K562 (cell line): ENCODE results near the gene ACE. TPM values are rescaled to one million over a fixed set of nuclear protein-coding genes. Genes with fewer than 3 reads are reported as not detected.
A peak's percentile ranks its signal among the peaks of the same experiment; 100 is the strongest.

ENCODE experiments used
- ADNP ChIP-seq: fragments of 200-800 bp; sonication (Bioruptor generic); IDR thresholded peaks from 2 replicates; pipeline ENCODE4 v1.6.1; 2016; ENCODE audit warnings: missing genetic modification characterization, missing compliant biosample characterization
- CREM ChIP-seq: IDR thresholded peaks from 2 replicates; pipeline ENCODE4 v1.6.1; 2014; ENCODE audit warnings: antibody characterized with exemption, low read depth
- EGR1 ChIP-seq: fragments of 450-650 bp; conservative IDR thresholded peaks from 2 replicates; pipeline ENCODE4 v1.6.1; 2017; ENCODE audit warnings: mild to moderate bottlenecking
- ETV1 ChIP-seq: fragments of 450-650 bp; conservative IDR thresholded peaks from 2 replicates; pipeline ENCODE4 v1.6.1; 2016; ENCODE audit warnings: missing genetic modification characterization, control low read depth, low read depth, missing compliant biosample characterization
- HLTF ChIP-seq: fragments of 450-650 bp; IDR thresholded peaks from 2 replicates; pipeline ENCODE4 v1.6.1; 2016
- KLF1 ChIP-seq: fragments of 450-650 bp; IDR thresholded peaks from 2 replicates; pipeline ENCODE4 v1.6.1; 2016; ENCODE audit warnings: missing genetic modification characterization, missing compliant biosample characterization
- SPI1 ChIP-seq: IDR thresholded peaks from 2 replicates; pipeline ENCODE4 v1.6.1; 2011; ENCODE audit warnings: low read depth, low read length, control low read depth, borderline replicate concordance
- SUPT5H ChIP-seq: fragments of 450-650 bp; IDR thresholded peaks from 2 replicates; pipeline ENCODE4 v1.6.1; 2016
- TFE3 ChIP-seq: fragments of 450-650 bp; formaldehyde crosslinking; IDR thresholded peaks from 2 replicates; pipeline ENCODE4 v1.4.0; 2020; ENCODE audit warnings: mild to moderate bottlenecking, mixed read lengths
- ZBTB11 ChIP-seq, 3 experiments: fragments of 200-800 bp in 1 of 3; fragments of 250-450 bp in 1 of 3; fragments of 450-650 bp in 1 of 3; sonication (Bioruptor Pico) in 1 of 3; sonication (Bioruptor generic) in 1 of 3; formaldehyde crosslinking in 1 of 3; IDR thresholded peaks; 2 replicates each; pipeline versions ENCODE4 v1.6.1 to v1.8.0; 2016 to 2022; ENCODE audit warnings: mild to moderate bottlenecking in 2 of 3, missing genetic modification characterization in 2 of 3, missing compliant biosample characterization in 1 of 3, moderate library complexity in 1 of 3
- ZBTB40 ChIP-seq, 2 experiments: fragments of 450-650 bp in 1 of 2; sonication (generic) in 1 of 2; formaldehyde crosslinking in 1 of 2; IDR thresholded peaks; 2 replicates each; pipeline versions ENCODE4 v1.7.1 to v1.9.0; 2016 to 2022; ENCODE audit warnings: inconsistent platforms in 1 of 2, mild to moderate bottlenecking in 1 of 2, missing genetic modification reagents in 1 of 2
- ZFX ChIP-seq: sonication (generic); formaldehyde crosslinking; IDR thresholded peaks from 2 replicates; pipeline ENCODE4 v1.8.0; 2022; ENCODE audit warnings: mild to moderate bottlenecking, missing genetic modification reagents, moderate library complexity
- polyA plus RNA-seq, 8 experiments: library from polyadenylated mRNA; depleted of rRNA in 4 of 8; stranded (reverse) in 5 of 8; unstranded in 3 of 8; fragments of >200 nt; fragmentation: Nextera tagmentation in 2 of 8; fragmentation: Illumina TruSeq in 1 of 8; extraction: Ambion mirVana in 2 of 8; extraction: Trizol in 1 of 8; gene quantifications; 2 replicates each; pipeline versions ENCODE4 v1.2.1 to v1.2.3, GENCODE V29; 2011 to 2014; ENCODE audit warnings: inconsistent platforms in 1 of 8, missing spikeins in 1 of 8
- total RNA-seq, 7 experiments: library from RNA; depleted of rRNA in 6 of 7; stranded (reverse); fragments of >200 nt in 6 of 7; fragmentation: Illumina TruSeq in 2 of 7; extraction: Trizol in 2 of 7; gene quantifications; 2 replicates each; pipeline versions ENCODE4 v1.2.1 to v1.2.3, GENCODE V29; 2011 to 2021; ENCODE audit warnings: low replicate concordance in 1 of 7

ACE gene
- total and polyA plus RNA-seq, 9 of the 15 experiments (the other 6 are each of a cell fraction or from before 2014, with no cell fraction given) = 0.07 to 2.5 (median 0.47) TPM; not detected in 1

GRCh38 chr17:63446753-63447470, 29.9 kb upstream of the ACE start (continued):
- TF ChIP-seq ZBTB40 (IDR thresholded peaks at IDR 0.05) (no peak), ZBTB40 (CRISPR knock-in tag; IDR thresholded peaks at IDR 0.05) (no peak), ZFX (CRISPR knock-in tag) (peak; percentile 94), ADNP (tag) (no peak), TFE3 (peak; percentile 8; the same call in 1 of the 2 replicates), ZBTB11 (CRISPR knock-in tag; IDR thresholded peaks at IDR 0.05) (peak in 2 of 3 experiments; percentile 33 to 55; a peak in 1 of 6 replicates), SUPT5H (peak; percentile 72; the same call in 1 of the 2 replicates), SPI1 (0 out of 2 replicates have a peak, but pooled peaks have one; percentile 3), KLF1 (no peak), HLTF (peak; percentile 45; the same call in 1 of the 2 replicates), EGR1 (peak; percentile 89), ETV1 (tag) (peak; percentile 79), CREM (no peak)
